Thymus (tissue), 11 donors: Measurements from ENCODE around the gene PPP4R4. TPM values are rescaled to one million over a fixed set of nuclear protein-coding genes. Genes with fewer than 3 reads are reported as not detected.
"Not testable (repeated sequence)": the region's sequence is repeated elsewhere in the genome, so short reads cannot be mapped to it uniquely, and the experiment has no call there.

Experiments
- DNase-seq, 9 donors: peaks; one replicate each; pipeline ENCODE4 v3.0.0-alpha.2; 2013; ENCODE audit warnings: low spot score in 9 of 9, low read depth in 6 of 9, missing footprints in 1 of 9
- H3K27ac ChIP-seq, 2 donors: one replicate each; pipeline ENCODE4 v1.5.1; 2013; ENCODE audit warnings: control low read depth in 1 of 2, low read depth in 1 of 2, low read length in 1 of 2, mild to moderate bottlenecking in 1 of 2, moderate library complexity in 1 of 2
- H3K27me3 ChIP-seq, 2 donors: one replicate each; pipeline ENCODE4 v1.5.1; 2013; ENCODE audit warnings: low read length in 1 of 2; ENCODE audit not compliant: control insufficient read depth in 2 of 2, insufficient read depth in 1 of 2
- H3K36me3 ChIP-seq, 2 donors: one replicate each; pipeline ENCODE4 v1.5.1; 2013; ENCODE audit warnings: low read length in 1 of 2, mild to moderate bottlenecking in 1 of 2, moderate library complexity in 1 of 2; ENCODE audit not compliant: control insufficient read depth in 2 of 2, insufficient read depth in 2 of 2
- H3K4me1 ChIP-seq, 2 donors: one replicate each; pipeline ENCODE4 v1.5.1; 2013; ENCODE audit warnings: low read length in 2 of 2; ENCODE audit not compliant: control insufficient read depth in 2 of 2, insufficient read depth in 2 of 2
- H3K4me3 ChIP-seq, 2 donors: one replicate each; pipeline ENCODE4 v1.5.1; 2013; ENCODE audit warnings: low read length in 2 of 2, control low read depth in 1 of 2, mild to moderate bottlenecking in 1 of 2
- H3K9me3 ChIP-seq, 2 donors: one replicate each; pipeline ENCODE4 v1.5.1; 2013; ENCODE audit warnings: low read length in 1 of 2, mild to moderate bottlenecking in 1 of 2; ENCODE audit not compliant: control insufficient read depth in 2 of 2, insufficient read depth in 1 of 2
- WGBS: extraction: QIAGEN DNeasy Blood & Tissue Kit; methylation state at CpG from one replicate; pipeline ENCODE4 v1.1.7; 2013; 5-methylcytosine and 5-hydroxymethylcytosine counted together
- polyA plus RNA-seq: library from polyadenylated mRNA; stranded (reverse); fragments of 200-250 nt; gene quantifications from one replicate; pipeline ENCODE4 v1.2.3, GENCODE V29; 2013
- total RNA-seq: library from RNA; stranded (reverse); fragments of 120-200 nt; gene quantifications from one replicate; pipeline ENCODE4 v1.2.4, GENCODE V29; 2013
- donor health status: healthy.

The PPP4R4 gene
- total and polyA plus RNA-seq, 2 donors: 0.24 to 1.3 TPM

DNA sequence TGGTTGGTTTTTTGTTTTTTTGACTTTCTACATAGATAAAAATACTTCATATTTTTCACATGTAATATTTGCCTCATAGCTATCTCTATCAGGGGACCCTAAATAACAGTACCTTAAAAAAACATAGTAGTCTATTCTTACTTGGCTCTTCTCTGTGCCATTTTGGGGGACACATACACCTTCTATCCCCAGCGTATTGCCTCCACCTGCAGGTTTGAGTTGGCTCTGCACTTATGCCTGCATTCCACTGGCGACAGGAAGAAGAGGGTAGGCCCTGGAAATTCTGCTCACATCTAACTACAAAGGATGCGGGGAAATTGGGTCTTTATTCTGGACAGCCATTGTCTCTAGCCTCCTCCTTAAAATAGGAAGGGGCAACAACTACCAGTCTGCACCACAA, 30.9 kb upstream of the PPP4R4 start:
- peak in 1 of 9 donors; percentile 26 for DNase-seq
- no peak overlapping the region for H3K27ac ChIP-seq
- no peaks in the 10 kb centered on the region for H3K4me1 ChIP-seq
- H3K4me3 ChIP-seq: no peak overlapping the region
- no peaks in the 10 kb centered on the region for H3K9me3 ChIP-seq
- H3K27me3 ChIP-seq: peaks cover 0 to 4% of the 10 kb centered on the region in 2 donors
- no peaks in the 10 kb centered on the region for H3K36me3 ChIP-seq
- WGBS: 96% methylated on average over 3 of the region's 3 CpGs

DNA sequence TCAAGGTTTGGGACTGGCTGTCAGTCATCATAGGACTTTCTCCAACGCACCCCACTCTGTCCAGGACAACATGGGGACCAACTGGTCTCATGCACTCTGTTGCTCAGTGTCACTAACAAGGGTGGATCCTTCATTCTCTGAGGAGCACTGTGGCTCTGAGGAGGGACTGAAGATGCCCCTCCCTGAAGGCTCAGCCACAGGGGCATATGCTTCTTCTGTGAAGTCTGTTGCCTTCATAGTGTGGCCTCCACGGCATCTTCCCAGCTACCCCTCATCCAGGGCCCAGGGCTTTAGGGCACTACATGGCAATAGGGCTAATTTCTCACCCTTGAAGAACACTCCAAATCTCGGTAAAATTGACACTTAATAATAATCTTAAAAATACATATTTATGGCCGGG, 30.4 kb upstream of the PPP4R4 start:
- Histone ChIP-seq H3K9me3 (no peaks in the 10 kb centered on the region), H3K4me3 (no peak overlapping the region), H3K4me1 (no peaks in the 10 kb centered on the region), H3K27me3 (peaks cover 0 to 2% of the 10 kb centered on the region in 2 donors), H3K36me3 (no peaks in the 10 kb centered on the region), H3K27ac (no peak overlapping the region)
- DNase-seq: no peak
- 96% methylated on average over 4 of the region's 4 CpGs for WGBS

DNA sequence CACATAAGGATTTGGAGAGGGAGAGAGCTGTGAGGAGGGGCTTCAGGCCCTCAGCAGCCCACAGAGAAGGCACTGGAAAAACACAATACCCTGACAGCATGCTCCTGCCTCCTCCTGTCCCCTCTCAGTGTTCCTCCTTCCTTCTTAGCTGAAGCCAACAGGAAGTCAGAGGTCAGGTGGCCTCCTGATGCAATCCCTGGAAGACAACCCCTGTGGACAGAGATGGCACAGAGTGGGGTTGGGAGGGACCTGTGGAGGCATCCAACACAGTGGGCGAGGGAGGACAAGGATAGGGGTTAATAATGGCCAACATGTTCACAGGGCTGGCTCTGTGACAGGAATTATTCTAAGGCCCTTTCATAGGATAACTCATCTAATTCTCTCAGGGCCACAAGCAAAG, 29.4 kb upstream of the PPP4R4 start:
- no peak for DNase-seq
- Histone ChIP-seq H3K27me3 (peaks cover 0 to under 1% of the 10 kb centered on the region in 2 donors), H3K27ac (no peak overlapping the region), H3K4me1 (no peaks in the 10 kb centered on the region), H3K9me3 (no peaks in the 10 kb centered on the region), H3K36me3 (no peaks in the 10 kb centered on the region), H3K4me3 (no peak overlapping the region)
- WGBS: 95% methylated on average over 1 of the region's 1 CpG

DNA sequence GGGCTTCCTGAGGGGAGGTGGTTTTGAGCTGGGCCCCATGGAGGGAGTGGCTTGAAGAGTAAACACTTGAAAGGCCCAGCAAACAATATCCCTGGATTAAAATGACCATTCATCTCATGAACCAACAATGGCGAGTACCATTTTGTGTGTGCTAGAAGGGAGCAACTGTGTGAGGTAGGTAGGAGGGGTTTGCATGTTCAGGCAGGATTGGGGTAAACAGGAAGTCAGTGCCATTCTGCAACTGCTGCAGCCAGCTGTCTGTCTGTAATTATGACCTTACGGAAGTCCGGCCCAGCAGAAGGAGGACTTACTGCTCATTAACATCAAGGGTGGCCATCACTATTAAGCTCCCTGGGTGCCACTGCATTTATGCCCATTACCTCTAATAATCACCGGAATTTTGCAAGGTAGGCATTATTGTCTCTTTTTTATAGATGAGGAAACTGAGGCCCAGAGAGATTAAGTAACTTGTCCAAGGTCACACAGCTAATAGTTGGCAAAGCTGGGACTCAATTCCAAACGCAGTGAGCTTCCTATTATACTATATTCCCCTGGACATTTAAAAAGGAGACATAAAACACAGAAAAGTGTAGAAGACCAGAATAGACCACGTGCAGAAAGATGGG, 28.1 kb upstream of the PPP4R4 start:
- Histone ChIP-seq H3K4me3 (no peak overlapping the region), H3K9me3 (no peaks in the 10 kb centered on the region), H3K27ac (no peak overlapping the region), H3K27me3 (no peaks in the 10 kb centered on the region), H3K36me3 (no peaks in the 10 kb centered on the region), H3K4me1 (no peaks in the 10 kb centered on the region)
- 86% methylated on average over 6 of the region's 6 CpGs for WGBS
- no peak for DNase-seq

DNA sequence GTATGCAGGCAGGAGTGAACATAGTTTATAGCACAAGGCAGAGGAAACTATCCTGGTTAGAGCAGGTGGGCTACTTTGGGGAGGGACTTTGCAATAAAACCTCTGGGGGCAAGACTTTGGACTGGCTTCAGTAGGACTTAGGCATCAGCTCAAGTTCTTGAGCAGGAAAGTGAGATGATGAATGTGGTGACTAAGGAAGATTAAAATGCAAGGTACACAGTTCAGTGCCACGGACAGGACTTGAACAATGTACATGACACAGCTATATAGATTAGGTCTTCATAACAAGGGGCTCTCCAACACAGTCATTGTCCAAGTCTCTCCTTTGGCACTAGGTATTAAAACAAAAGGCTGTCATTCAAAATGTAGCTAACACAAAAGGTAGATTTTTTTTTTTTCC, 21.4 kb upstream of the PPP4R4 start:
- Histone ChIP-seq H3K27me3 (no peaks in the 10 kb centered on the region), H3K9me3 (no peaks in the 10 kb centered on the region), H3K4me1 (no peaks in the 10 kb centered on the region), H3K27ac (no peak overlapping the region), H3K4me3 (no peak overlapping the region), H3K36me3 (no peaks in the 10 kb centered on the region)
- no peak for DNase-seq
- WGBS: 90% methylated on average over 1 of the region's 1 CpG

DNA sequence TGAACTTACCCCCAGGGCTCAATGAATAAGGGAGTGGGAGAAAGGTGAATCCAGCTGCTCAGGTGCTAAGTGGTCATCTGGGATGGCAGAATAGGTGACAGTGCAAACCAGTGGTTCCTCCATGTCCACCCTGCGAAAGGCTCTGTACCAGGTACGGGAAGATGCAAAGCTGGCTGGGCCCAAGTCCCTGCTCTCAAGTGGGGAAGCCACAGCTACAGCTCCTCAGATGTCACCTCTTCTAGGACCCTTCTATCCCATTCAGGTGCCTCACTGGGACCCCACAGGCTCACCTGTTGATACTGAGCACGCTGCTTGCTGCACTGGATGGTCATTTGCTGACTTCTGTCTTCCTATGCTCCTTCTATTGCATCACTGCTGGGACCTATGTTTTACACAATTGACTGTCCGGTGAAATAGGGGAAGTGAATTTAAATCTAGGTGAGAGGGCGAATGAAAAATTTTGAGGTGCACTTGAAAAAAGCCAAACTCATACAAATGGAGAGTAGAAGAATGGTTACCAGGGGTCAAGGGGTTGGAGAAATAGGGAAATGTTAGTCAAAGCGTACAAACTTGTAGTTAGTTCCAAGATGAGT, 20.3 kb upstream of the PPP4R4 start:
- no peaks in the 10 kb centered on the region for H3K4me1 ChIP-seq
- no peaks in the 10 kb centered on the region for H3K36me3 ChIP-seq
- no peak overlapping the region for H3K27ac ChIP-seq
- H3K27me3 ChIP-seq: no peaks in the 10 kb centered on the region
- WGBS: 89% methylated on average over 6 of the region's 6 CpGs
- no peaks in the 10 kb centered on the region for H3K9me3 ChIP-seq
- no peak for DNase-seq
- no peak overlapping the region for H3K4me3 ChIP-seq

DNA sequence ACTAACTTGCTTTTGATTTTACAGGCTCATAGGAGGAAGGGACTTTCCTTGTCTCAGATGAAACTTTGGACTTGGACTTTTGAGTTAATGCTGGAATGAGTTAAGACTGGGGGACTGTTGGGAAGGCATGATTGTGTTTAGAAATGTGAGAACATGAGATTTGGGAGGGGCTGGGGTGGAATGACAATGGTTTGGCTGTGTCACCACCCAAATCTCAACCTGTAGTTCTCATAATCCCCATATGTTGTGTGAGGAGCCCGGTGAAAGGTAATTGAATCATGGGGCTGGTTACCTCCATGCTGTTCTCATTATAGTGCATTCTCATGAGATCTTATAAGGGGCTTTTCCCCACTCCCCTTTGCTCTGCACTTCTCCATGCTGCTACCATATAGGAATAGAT, 18.0 kb upstream of the PPP4R4 start:
- H3K9me3 ChIP-seq, H3K36me3 ChIP-seq, H3K27me3 ChIP-seq, H3K4me3 ChIP-seq, DNase-seq, H3K4me1 ChIP-seq, H3K27ac ChIP-seq: not testable (repeated sequence)
- WGBS: 96% methylated on average over 1 of the region's 1 CpG

DNA sequence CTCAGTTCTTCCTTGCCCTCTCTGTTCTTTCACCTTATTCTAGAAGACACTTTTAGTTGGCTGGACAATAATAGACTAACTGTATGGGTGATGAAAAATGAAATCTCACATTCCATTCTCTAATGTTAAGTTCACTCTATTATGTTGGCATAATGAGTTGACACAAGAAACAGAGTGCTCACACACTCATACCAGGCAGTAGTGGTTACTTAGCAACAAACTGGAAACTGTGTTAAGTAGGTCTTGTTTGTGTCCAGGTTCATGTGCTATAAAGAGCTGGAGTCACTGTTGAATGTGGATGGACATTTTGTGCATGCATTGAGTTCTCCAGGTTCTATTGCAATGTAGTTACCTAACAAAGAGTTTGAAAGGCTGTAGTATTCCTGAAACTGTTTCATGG, 16.9 kb upstream of the PPP4R4 start:
- Histone ChIP-seq H3K9me3 (no peaks in the 10 kb centered on the region), H3K36me3 (no peaks in the 10 kb centered on the region), H3K27me3 (no peaks in the 10 kb centered on the region), H3K4me3 (no peak overlapping the region), H3K4me1 (no peaks in the 10 kb centered on the region), H3K27ac (no peak overlapping the region)
- DNase-seq: no peak

DNA sequence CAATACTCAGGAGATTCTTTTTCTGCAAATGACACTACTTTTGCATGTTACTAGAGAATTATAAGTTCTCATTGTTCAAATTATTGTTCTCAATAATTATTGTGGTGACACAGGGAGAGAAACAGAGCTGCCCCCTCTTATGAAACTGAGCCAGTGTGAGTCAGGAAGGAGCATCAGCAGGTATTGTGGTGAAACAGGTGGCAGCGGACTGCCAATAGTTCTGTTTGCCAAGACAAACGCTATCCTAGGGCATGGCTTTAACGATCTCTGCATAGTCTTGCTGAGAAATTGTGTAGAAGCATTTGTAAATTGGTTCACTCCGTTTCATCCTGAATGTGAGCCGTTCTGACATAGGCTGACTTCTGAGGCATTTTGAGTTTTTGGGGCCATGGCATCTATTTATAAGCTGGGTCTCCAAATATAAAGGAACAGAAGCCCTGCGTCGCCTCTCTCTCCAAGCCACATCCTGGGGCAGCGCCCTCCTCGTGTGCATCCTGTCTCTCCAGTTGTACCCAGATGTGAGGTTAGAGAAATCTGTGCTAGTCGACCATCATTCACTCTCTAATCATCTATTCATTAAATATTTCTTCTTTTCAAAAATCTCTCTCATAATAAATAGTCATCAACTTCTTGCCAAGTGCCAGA, 15.8 kb upstream of the PPP4R4 start:
- no peaks in the 10 kb centered on the region for H3K4me1 ChIP-seq
- no peak overlapping the region for H3K4me3 ChIP-seq
- no peak overlapping the region for H3K27ac ChIP-seq
- no peaks in the 10 kb centered on the region for H3K36me3 ChIP-seq
- 25% methylated on average over 10 of the region's 10 CpGs for WGBS
- no peaks in the 10 kb centered on the region for H3K27me3 ChIP-seq
- H3K9me3 ChIP-seq: no peaks in the 10 kb centered on the region
- DNase-seq: no peak
